Mesenteric fat pad (tissue), 1 donor: ENCODE measurements around the gene TMEM271. TPM values are rescaled to one million over a fixed set of nuclear protein-coding genes. Genes with fewer than 3 reads are reported as not detected.
A peak's percentile ranks its signal among the peaks of the same experiment; 100 is the strongest.
"Not testable (repeated sequence)": the region's sequence is repeated elsewhere in the genome, so short reads cannot be mapped to it uniquely, and the experiment has no call there.

ENCODE experiments used
- DNase-seq: peaks from one replicate; pipeline ENCODE4 v3.0.0-alpha.2; 2020; ENCODE audit warnings: low spot score
- total RNA-seq: library from RNA; stranded (reverse); fragmentation: NEBNext Ultra II Directional; extraction: Animal tissue kit (Norgen Biotek cat#: 25700); gene quantifications from one replicate; pipeline ENCODE4 v1.2.1, GENCODE V29; 2021
- donor health status: DM: yes; HTN: yes; CAD: no.

The TMEM271 gene
- total RNA-seq, 1 donor from 2014 or later = not detected

- no peak for DNase-seq
Measured at GRCh38 chr4:566508-567295, 9.4 kb downstream of the TMEM271 start.

DNA sequence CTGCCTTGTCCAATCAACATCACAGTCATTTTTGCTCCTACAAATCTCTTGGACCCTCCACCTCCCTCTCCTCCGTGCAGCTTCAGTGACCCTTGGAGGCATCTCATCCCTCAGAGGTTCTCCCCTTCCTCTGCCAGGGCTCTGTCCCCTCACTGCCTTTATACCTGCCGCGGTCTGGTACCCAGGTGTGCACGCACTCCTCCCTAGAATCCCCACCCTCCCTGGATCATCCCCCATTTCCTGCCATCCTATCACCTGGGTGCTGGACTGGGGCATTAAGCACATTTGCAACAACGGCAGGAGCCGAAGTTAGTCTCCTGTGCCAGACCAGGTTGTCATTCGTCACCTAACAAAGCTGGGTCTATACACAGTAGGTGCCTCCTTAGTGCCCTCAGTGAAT, 10.1 kb downstream of the TMEM271 start:
- DNase-seq = no peak

GRCh38 chr4:565614-566013, 10.5 kb downstream of the TMEM271 start:
- not testable (repeated sequence) for DNase-seq

DNA sequence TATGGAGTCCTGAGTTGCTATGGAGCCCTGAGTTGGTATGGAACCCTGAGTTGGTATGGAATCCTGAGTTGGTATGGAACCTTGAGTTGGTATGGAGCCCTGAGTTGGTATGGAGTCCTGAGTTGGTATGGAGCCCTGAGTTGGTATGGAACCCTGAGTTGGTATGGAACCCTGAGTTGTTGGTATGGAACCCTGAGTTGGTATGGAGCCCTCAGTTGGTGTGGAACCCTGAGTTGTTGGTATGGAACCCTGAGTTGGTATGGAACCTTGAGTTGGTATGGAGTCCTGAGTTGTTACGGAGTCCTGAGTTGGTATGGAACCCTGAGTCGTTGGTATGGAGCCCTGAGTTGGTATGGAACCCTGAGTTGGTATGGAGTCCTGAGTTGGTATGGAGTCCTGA, 13.6 kb downstream of the TMEM271 start:
- not testable (repeated sequence) for DNase-seq

DNA sequence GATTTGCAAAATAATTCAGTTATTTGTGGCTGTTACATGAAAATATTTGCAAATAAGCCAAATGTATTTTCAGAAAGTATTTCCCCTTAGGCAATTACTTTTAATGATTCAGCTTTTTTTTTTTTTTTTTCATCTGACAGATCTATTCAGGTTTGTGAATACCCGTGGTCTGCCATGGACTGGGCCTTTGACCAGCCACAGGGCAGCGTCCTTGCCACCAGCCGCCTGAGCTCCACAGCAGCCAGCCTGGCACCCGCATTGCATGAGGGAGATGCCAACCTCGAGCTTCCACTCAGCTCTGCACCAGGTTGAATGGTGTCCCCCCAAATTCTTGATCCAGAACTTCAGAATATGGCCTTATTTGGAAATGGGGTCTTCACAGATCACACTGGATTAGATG, 14.7 kb downstream of the TMEM271 start:
- DNase-seq = no peak

GRCh38 chr4:560731-561291, 15.3 kb downstream of the TMEM271 start:
- DNase-seq = no peak

DNA sequence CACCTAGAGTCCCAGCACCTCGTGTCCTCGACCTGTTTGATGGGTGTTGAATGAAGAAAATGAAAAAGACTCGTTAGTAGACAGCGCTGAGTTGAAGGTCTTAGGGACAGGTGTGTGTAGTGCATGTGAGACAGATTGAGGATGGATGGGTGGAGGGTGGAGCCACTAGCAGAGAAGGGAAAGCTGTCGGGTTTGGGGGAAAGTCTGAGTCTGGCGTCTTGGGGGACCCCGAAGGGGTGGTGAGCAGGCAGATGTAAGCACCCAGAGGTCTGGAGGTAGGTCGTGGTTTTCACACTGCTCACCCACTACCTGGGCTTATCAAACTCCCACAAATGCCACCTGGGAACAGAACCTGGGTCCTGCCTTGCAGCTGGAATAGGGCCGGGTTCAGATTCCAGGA, 16.0 kb downstream of the TMEM271 start:
- DNase-seq = no peak

GRCh38 chr4:555566-556275, 20.4 kb downstream of the TMEM271 start:
- peak; percentile 60 for DNase-seq

DNA sequence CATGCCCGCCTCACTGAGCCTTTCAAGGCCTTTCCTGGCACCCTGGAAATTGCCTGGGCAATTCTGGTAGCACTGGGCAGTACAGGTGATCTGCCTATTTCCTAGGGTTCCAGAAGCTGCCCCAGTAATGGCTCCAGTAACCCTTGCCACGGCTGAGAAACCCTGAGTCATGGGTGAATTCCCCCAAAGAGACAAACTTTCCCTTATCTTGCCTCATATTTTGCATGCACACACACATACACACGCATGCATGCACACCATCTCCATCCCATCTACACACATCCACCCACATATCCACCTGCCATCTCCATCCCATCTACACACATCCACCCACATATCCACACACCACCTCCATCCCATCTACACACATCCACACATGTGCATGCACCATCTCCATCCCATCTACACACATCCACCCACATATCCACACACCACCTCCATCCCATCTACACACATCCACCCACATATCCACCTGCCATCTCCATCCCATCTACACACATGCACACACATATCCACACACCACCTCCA, 21.2 kb downstream of the TMEM271 start:
- peak; percentile 65 for DNase-seq

DNA sequence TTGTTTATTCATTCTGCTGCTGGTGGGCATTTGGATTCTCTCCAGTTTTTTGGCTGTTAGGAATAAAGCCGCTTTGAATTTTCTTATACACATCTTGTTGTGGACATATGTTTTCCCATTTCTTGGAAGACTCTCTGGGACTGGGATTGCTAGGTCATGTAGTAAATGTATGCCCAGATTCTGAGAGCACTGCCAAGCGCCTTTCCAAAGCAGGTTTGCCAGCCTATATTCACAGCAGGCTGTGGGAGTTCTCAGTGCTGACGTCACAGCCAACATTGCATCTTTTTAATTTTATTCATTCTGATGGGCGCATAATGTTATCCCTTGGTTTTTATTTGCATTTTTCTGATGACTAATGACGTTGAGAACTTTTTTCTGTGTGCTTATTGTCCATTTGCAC, 24.1 kb downstream of the TMEM271 start:
- DNase-seq = no peak

- peak; percentile 51 for DNase-seq
Measured at GRCh38 chr4:550268-550667, 25.8 kb downstream of the TMEM271 start.

DNA sequence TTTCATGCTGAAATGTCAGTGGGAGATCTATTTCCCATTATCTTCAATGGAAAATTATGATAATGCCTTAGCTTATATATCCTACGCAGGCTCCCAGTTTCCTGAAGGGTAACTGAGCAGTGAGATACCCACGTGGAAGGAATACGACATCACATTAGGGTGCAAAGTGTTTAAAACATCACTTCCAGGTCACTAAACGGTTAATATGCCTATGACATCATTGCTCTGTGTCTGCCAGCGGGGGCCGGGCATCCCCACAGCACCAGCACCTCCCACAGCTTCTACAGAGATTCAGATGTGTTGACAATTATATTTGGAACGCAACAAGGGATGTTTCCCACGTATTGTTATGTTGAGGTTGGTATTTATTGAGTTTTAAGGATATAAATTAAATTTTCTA, 27.1 kb downstream of the TMEM271 start:
- DNase-seq = no peak

DNA sequence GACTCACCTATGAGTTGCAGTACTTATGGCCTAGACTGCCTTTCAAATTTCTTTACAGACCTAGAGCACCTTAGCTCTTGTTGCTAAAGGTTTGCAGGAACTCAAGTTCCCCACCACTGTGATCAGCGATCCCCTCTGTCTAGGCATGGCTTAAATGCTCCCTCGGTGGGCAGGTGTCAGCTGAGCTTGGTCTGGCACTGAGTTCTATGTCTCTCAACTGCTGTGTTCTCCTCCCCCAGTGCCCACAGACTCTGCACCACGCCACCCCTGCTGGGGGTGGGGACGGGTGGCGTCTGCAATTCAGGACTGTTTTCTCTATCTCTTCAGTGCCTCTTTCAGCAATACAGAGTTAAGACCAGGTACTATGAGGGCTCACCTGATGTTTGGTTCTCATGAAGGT, 30.5 kb downstream of the TMEM271 start:
- DNase-seq = peak; percentile 43

DNA sequence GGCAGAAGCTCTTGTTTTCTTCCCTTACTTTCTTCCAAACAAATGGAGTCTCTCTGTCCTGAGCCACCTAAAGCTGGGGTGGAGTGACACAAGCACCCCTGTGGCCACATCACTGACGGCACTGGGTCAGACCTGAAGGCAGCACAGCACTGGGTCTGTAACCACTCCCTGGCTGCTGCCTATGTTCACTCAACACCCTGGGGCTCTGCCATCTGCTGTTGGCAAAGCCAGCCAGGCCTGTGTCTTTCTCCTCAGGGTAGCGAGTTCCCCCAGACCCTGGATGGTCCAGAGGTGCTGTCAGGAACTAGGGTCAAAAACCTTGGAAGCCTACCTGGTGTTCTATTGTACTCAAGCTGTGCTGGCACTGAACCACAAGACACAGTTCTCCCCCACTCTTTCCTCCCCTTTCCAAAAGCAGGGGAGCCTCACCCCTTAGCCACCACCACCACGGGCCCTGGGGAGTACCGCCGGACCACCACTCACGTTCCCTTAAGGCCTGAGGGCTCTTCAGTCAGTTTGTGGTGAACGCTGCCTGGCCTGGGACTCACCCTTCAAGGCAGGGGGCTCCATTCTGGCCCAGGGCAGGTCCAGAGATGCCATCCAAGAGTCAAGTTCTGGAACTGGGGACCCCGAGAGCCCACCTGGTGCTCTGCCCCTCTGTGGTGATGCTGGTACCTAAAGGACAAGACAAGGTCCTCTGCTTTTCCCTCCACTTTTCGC, 31.5 kb downstream of the TMEM271 start:
- DNase-seq = peak; percentile 87

- DNase-seq = no peak
Measured at GRCh38 chr4:541271-541670, 34.8 kb downstream of the TMEM271 start.

- DNase-seq = peak; percentile 53
Measured at GRCh38 chr4:538542-539142, 37.5 kb downstream of the TMEM271 start.

DNA sequence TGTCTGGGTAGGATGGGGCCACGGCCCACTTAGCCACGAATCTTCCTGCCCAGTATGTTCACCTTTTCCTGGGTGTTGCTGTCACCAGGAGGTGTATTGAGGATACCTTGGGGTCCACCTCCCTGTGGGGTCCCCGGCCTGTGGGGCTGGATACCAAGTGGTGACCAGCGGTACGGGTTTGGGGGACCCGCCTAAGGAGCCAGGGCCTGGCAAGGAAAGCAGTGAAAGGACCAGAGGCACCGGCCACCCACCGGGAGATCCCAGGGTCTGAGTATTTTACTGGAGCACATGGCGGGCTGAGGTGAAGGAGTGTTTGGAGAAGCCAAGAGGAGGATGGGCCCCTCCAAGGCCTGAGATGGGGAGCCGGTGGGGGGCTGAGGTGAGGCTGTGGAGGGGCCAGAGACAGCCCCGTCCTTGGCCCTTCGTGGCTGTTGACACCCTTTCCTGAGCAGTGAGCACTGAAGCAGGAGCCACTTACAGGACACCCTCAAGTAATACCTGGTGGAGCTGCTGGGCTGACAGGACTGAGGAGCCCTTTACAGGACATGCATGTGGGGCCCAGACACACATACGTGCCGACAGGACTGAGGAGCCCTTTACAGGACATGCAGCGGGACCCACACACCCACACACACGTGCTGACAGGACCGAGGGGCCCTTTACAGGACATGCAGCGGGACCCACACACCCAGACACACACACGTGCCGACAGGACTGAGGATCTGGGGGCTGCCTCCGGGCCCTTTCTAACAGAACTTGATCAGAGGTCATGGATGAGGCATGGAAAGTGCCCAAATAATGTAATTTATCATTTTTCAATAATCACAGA, 38.4 kb downstream of the TMEM271 start:
- peak; percentile 78 for DNase-seq

- peak; percentile 85 for DNase-seq
Measured at GRCh38 chr4:536351-536972, 39.6 kb downstream of the TMEM271 start.

GRCh38 chr4:535924-536281, 40.2 kb downstream of the TMEM271 start:
- no peak for DNase-seq
